Measurements from ENCODE around the gene ACSS1.

DNA sequence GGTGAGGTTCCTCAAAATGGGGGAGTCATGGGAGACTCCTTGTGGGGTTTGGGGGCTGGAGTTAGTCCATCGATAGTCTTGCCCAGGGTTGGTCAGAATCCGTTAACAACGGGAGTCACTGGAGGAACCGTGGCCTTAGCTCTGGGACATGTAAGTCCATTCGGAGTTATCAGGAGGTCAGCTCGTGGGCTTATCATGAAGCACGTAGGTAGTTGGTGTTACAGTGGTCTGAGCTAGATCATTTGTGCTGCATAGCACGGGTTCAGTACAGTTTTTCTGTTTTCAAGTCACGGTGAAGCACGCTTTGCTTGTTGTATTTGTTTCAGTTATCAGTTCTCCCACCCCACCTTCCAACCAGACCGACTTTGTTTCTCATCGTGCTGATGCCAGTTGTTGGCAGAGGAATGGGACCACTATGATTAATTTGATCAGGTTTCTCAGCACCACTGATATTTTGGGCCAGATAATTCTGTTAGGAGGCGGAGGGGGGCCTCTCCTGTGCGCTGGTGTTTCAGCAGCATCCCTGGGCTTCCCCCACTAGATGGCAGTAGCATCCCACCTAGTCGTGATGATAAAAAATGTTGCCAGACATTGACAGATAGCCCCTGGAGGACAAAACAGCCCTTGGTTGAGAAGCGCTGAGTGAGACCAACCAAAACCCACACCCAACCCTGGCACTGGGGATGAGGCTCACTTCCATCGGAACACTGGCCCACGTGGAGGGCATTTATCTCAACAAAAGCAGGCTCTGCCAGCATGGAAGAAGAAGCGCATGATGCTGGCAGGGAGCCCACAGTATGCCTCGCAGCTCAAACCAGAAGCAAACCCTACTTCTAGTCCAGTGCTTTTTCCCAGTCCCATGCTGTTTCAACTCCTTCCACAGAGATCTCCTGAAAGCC is 63.2 kb downstream of the ACSS1 start:
- TF ChIP-seq, protein P1, sequence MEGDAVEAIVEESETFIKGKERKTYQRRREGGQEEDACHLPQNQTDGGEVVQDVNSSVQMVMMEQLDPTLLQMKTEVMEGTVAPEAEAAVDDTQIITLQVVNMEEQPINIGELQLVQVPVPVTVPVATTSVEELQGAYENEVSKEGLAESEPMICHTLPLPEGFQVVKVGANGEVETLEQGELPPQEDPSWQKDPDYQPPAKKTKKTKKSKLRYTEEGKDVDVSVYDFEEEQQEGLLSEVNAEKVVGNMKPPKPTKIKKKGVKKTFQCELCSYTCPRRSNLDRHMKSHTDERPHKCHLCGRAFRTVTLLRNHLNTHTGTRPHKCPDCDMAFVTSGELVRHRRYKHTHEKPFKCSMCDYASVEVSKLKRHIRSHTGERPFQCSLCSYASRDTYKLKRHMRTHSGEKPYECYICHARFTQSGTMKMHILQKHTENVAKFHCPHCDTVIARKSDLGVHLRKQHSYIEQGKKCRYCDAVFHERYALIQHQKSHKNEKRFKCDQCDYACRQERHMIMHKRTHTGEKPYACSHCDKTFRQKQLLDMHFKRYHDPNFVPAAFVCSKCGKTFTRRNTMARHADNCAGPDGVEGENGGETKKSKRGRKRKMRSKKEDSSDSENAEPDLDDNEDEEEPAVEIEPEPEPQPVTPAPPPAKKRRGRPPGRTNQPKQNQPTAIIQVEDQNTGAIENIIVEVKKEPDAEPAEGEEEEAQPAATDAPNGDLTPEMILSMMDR (conservative IDR thresholded peaks at IDR 0.05): peak; percentile 95
- no peak for TF ChIP-seq ZFX (IDR thresholded peaks at IDR 0.05)
